ENCODE data around the gene C9orf72. TPM values are rescaled to one million over a fixed set of nuclear protein-coding genes. Genes with fewer than 3 reads are reported as not detected.

The C9orf72 gene
- total and polyA plus RNA-seq, 2 of the 13 experiments (the other 11 are each of a cell fraction or from before 2014, with no cell fraction given) = 3.1 to 5.9 TPM

DNA sequence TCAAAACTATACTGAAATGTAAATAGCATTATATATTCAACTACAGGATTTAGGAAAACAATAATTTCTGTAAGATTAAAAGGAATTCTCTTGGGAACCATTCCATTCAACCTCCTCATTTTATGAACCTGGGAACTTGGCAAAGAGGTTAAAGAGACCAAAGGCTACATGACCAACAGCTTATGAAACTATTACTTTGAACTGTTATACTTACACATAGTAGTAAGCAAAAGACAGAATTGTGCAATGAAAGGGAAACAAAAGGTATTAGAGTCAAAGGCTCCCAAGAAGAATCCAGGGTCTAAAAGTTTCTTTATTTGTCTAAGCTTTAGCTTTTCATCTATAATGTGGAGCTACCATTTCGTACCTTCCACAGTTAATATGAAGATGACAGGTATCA lies 7.2 kb downstream of the C9orf72 start (continued):
- TF ChIP-seq ZNF12 (CRISPR knock-in tag; IDR thresholded peaks at IDR 0.05) (no peak), RARA (CRISPR knock-in tag; IDR thresholded peaks at IDR 0.05) (peak; percentile 78), ETV6 (CRISPR knock-in tag; conservative IDR thresholded peaks at IDR 0.05) (no peak), HNF4A (CRISPR knock-in tag; IDR thresholded peaks at IDR 0.05) (peak; percentile 71), PPARG (CRISPR knock-in tag; conservative IDR thresholded peaks at IDR 0.05) (peak; percentile 83), ARID5B (CRISPR knock-in tag; IDR thresholded peaks at IDR 0.05) (peak; percentile 84), NCOR1 (IDR thresholded peaks at IDR 0.05; ENCODE audit: borderline replicate concordance, low read length) (peak; percentile 84), CEBPB (IDR thresholded peaks at IDR 0.05; ENCODE audit: borderline replicate concordance, low read depth, low read length) (peak; percentile 94), SMAD1 (CRISPR knock-in tag; IDR thresholded peaks at IDR 0.05; ENCODE audit: borderline replicate concordance, low read depth) (no peak), ZNF143 (CRISPR knock-in tag; IDR thresholded peaks at IDR 0.05) (no peak), CHD4 (IDR thresholded peaks at IDR 0.05; ENCODE audit: borderline replicate concordance, low read length) (peak; percentile 54; the same call in 1 of the 2 replicates), FOXA1 (IDR thresholded peaks at IDR 0.05) (no peak), FOXA1 (CRISPR knock-in tag; IDR thresholded peaks at IDR 0.05) (no peak), KAT8 (CRISPR knock-in tag; IDR thresholded peaks at IDR 0.05) (peak; percentile 36; the same call in 1 of the 2 replicates), FOXJ3 (CRISPR knock-in tag; IDR thresholded peaks at IDR 0.05; ENCODE audit: borderline replicate concordance) (peak; percentile 19; the same call in 1 of the 2 replicates), THAP11 (CRISPR knock-in tag; IDR thresholded peaks at IDR 0.05) (peak; percentile 35; the same call in 1 of the 2 replicates), ZNF382 (CRISPR knock-in tag; IDR thresholded peaks at IDR 0.05; ENCODE audit: borderline replicate concordance) (no peak)
- TF ChIP-seq, protein P1, sequence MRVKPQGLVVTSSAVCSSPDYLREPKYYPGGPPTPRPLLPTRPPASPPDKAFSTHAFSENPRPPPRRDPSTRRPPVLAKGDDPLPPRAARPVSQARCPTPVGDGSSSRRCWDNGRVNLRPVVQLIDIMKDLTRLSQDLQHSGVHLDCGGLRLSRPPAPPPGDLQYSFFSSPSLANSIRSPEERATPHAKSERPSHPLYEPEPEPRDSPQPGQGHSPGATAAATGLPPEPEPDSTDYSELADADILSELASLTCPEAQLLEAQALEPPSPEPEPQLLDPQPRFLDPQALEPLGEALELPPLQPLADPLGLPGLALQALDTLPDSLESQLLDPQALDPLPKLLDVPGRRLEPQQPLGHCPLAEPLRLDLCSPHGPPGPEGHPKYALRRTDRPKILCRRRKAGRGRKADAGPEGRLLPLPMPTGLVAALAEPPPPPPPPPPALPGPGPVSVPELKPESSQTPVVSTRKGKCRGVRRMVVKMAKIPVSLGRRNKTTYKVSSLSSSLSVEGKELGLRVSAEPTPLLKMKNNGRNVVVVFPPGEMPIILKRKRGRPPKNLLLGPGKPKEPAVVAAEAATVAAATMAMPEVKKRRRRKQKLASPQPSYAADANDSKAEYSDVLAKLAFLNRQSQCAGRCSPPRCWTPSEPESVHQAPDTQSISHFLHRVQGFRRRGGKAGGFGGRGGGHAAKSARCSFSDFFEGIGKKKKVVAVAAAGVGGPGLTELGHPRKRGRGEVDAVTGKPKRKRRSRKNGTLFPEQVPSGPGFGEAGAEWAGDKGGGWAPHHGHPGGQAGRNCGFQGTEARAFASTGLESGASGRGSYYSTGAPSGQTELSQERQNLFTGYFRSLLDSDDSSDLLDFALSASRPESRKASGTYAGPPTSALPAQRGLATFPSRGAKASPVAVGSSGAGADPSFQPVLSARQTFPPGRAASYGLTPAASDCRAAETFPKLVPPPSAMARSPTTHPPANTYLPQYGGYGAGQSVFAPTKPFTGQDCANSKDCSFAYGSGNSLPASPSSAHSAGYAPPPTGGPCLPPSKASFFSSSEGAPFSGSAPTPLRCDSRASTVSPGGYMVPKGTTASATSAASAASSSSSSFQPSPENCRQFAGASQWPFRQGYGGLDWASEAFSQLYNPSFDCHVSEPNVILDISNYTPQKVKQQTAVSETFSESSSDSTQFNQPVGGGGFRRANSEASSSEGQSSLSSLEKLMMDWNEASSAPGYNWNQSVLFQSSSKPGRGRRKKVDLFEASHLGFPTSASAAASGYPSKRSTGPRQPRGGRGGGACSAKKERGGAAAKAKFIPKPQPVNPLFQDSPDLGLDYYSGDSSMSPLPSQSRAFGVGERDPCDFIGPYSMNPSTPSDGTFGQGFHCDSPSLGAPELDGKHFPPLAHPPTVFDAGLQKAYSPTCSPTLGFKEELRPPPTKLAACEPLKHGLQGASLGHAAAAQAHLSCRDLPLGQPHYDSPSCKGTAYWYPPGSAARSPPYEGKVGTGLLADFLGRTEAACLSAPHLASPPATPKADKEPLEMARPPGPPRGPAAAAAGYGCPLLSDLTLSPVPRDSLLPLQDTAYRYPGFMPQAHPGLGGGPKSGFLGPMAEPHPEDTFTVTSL (CRISPR knock-in tag; IDR thresholded peaks at IDR 0.05; ENCODE audit: borderline replicate concordance) = peak; percentile 77; the same call in 1 of the 2 replicates
- TF ChIP-seq, protein P2, sequence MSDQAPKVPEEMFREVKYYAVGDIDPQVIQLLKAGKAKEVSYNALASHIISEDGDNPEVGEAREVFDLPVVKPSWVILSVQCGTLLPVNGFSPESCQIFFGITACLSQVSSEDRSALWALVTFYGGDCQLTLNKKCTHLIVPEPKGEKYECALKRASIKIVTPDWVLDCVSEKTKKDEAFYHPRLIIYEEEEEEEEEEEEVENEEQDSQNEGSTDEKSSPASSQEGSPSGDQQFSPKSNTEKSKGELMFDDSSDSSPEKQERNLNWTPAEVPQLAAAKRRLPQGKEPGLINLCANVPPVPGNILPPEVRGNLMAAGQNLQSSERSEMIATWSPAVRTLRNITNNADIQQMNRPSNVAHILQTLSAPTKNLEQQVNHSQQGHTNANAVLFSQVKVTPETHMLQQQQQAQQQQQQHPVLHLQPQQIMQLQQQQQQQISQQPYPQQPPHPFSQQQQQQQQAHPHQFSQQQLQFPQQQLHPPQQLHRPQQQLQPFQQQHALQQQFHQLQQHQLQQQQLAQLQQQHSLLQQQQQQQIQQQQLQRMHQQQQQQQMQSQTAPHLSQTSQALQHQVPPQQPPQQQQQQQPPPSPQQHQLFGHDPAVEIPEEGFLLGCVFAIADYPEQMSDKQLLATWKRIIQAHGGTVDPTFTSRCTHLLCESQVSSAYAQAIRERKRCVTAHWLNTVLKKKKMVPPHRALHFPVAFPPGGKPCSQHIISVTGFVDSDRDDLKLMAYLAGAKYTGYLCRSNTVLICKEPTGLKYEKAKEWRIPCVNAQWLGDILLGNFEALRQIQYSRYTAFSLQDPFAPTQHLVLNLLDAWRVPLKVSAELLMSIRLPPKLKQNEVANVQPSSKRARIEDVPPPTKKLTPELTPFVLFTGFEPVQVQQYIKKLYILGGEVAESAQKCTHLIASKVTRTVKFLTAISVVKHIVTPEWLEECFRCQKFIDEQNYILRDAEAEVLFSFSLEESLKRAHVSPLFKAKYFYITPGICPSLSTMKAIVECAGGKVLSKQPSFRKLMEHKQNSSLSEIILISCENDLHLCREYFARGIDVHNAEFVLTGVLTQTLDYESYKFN (CRISPR knock-in tag; conservative IDR thresholded peaks at IDR 0.05) = peak; percentile 47; the same call in 1 of the 2 replicates

Data from HepG2 (cell line).